ENCODE results near the gene INSM1. TPM values are rescaled to one million over a fixed set of nuclear protein-coding genes. Genes with fewer than 3 reads are reported as not detected.

The INSM1 gene
- polyA plus RNA-seq, 3 donors: not detected

DNA sequence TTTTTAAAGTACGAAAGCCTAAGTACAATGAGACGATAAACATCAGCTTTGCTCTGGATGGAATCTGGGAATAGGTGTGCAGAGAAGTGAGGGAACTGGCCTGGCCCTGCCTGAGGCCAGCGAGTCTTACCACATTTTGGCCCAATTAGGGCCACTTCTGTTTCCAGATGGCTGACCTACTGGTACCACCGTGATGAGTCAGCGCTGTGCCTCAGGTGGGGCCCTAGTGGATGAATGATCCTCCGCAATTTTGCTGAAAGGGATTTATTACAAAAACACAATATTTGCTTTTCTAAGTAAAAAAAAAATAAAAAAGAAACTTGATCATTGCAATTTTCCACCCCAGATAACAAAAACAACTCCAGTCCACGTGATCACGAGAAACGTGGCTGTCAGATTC lies 22.5 kb downstream of the INSM1 start:
- Mint-ChIP-seq H3K27ac (peak overlapping the region in 2 of 7 donors; percentile 56 to 65), H3K4me1 (peaks cover 31% of the 10 kb centered on the region), H3K9me3 (no peaks in the 10 kb centered on the region), H3K27me3 (ENCODE audit: low read depth in 3 of 3) (peaks cover 2 to 6% (median 5%) of the 10 kb centered on the region in 3 donors), H3K36me3 (peaks cover 43 to 47% of the 10 kb centered on the region in 2 donors), H3K4me3 (no peak overlapping the region)
- Histone ChIP-seq H3K9me3 (replicated peaks in 1 of 2; ENCODE audit: control insufficient read depth in 1 of 2, insufficient read depth in 1 of 2, low read length in 2 of 2) (no peaks in the 10 kb centered on the region), H3K9ac (ENCODE audit: insufficient read depth, low read length, poor library complexity, severe bottlenecking) (no peak overlapping the region), H3K36me3 (replicated peaks in 1 of 2; ENCODE audit: control insufficient read depth in 1 of 2, insufficient read depth in 2 of 2, low read length in 2 of 2) (peaks cover 8 to 44% of the 10 kb centered on the region in 2 donors), H4K20me1 (ENCODE audit: insufficient read depth, low read length) (peaks cover 6% of the 10 kb centered on the region), H3K4me3 (replicated peaks in 1 of 3; ENCODE audit: low read depth in 2 of 3, low read length in 3 of 3) (no peak overlapping the region), H3K27ac (ENCODE audit: low read depth in 1 of 2, low read length in 2 of 2) (no peak overlapping the region), H3K27me3 (ENCODE audit: control insufficient read depth in 2 of 2, insufficient read depth in 2 of 2, low read length in 2 of 2) (peaks cover 0 to 1% of the 10 kb centered on the region in 2 donors), H3K4me1 (ENCODE audit: control insufficient read depth in 1 of 2, insufficient read depth in 2 of 2, low read length in 2 of 2) (peaks cover 29 to 31% of the 10 kb centered on the region in 2 donors), H2AFZ (ENCODE audit: insufficient read depth, low read depth, low read length, poor library complexity, severe bottlenecking) (no peak overlapping the region), H3K4me2 (replicated peaks; ENCODE audit: extremely low read depth, low read length, poor library complexity, severe bottlenecking) (no peak overlapping the region), H3K79me2 (ENCODE audit: insufficient read depth, low read length) (no peaks in the 10 kb centered on the region)
- intact Hi-C loops (cut with micrococcal nuclease): no loop called here
- TF ChIP-seq, protein P1, sequence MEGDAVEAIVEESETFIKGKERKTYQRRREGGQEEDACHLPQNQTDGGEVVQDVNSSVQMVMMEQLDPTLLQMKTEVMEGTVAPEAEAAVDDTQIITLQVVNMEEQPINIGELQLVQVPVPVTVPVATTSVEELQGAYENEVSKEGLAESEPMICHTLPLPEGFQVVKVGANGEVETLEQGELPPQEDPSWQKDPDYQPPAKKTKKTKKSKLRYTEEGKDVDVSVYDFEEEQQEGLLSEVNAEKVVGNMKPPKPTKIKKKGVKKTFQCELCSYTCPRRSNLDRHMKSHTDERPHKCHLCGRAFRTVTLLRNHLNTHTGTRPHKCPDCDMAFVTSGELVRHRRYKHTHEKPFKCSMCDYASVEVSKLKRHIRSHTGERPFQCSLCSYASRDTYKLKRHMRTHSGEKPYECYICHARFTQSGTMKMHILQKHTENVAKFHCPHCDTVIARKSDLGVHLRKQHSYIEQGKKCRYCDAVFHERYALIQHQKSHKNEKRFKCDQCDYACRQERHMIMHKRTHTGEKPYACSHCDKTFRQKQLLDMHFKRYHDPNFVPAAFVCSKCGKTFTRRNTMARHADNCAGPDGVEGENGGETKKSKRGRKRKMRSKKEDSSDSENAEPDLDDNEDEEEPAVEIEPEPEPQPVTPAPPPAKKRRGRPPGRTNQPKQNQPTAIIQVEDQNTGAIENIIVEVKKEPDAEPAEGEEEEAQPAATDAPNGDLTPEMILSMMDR (IDR thresholded peaks at IDR 0.05): no peak
- DNase-seq: no peak
- 95% methylated on average over 4 of the region's 9 CpGs for WGBS (ENCODE audit: insufficient coverage)

DNA sequence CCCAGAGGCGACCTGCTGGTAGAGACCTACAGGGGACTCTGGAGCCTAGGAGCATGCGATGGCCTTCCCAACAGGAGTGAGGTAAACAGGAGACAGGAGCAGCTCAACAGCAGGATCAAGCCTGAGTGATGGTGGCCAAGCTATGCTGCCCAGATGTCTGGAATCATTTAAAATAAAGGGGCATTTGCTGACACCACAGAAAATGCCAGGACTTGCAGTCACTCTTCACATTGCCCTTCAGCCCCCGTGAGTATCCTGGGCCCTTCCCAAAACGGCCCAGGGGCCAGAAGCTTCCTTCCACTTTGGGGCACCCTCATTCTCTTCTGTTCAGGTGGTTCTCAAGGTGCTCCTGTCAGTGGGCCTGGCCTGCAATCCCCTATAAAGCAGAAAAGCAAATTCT lies 23.2 kb downstream of the INSM1 start:
- 91% methylated on average over 4 of the region's 4 CpGs for WGBS (ENCODE audit: insufficient coverage)
- no peak overlapping the region for H3K4me3 Mint-ChIP-seq

More for the DNA sequence above, 23.2 kb downstream of the INSM1 start:
- peaks cover 49 to 54% of the 10 kb centered on the region in 2 donors for H3K36me3 Mint-ChIP-seq
- Histone ChIP-seq H3K4me1 (ENCODE audit: control insufficient read depth in 1 of 2, insufficient read depth in 2 of 2, low read length in 2 of 2) (peaks cover 29 to 31% of the 10 kb centered on the region in 2 donors), H3K9me3 (replicated peaks in 1 of 2; ENCODE audit: control insufficient read depth in 1 of 2, insufficient read depth in 1 of 2, low read length in 2 of 2) (no peaks in the 10 kb centered on the region), H3K9ac (ENCODE audit: insufficient read depth, low read length, poor library complexity, severe bottlenecking) (no peak overlapping the region), H3K27ac (ENCODE audit: low read depth in 1 of 2, low read length in 2 of 2) (no peak overlapping the region), H3K79me2 (ENCODE audit: insufficient read depth, low read length) (no peaks in the 10 kb centered on the region), H3K4me2 (replicated peaks; ENCODE audit: extremely low read depth, low read length, poor library complexity, severe bottlenecking) (no peak overlapping the region), H2AFZ (ENCODE audit: insufficient read depth, low read depth, low read length, poor library complexity, severe bottlenecking) (no peak overlapping the region), H3K4me3 (replicated peaks in 1 of 3; ENCODE audit: low read depth in 2 of 3, low read length in 3 of 3) (no peak overlapping the region), H4K20me1 (ENCODE audit: insufficient read depth, low read length) (peaks cover 6% of the 10 kb centered on the region), H3K36me3 (replicated peaks in 1 of 2; ENCODE audit: control insufficient read depth in 1 of 2, insufficient read depth in 2 of 2, low read length in 2 of 2) (peaks cover 9 to 52% of the 10 kb centered on the region in 2 donors), H3K27me3 (ENCODE audit: control insufficient read depth in 2 of 2, insufficient read depth in 2 of 2, low read length in 2 of 2) (no peaks in the 10 kb centered on the region)
- peaks cover 31% of the 10 kb centered on the region for H3K4me1 Mint-ChIP-seq
- no peak for DNase-seq
- H3K27me3 Mint-ChIP-seq (ENCODE audit: low read depth in 3 of 3): peaks cover 2 to 3% (median 3%) of the 10 kb centered on the region in 3 donors
- intact Hi-C loops (cut with micrococcal nuclease): no loop called here
- no peaks in the 10 kb centered on the region for H3K9me3 Mint-ChIP-seq
- H3K27ac Mint-ChIP-seq: peak overlapping the region in 1 of 7 donors; percentile 12
- TF ChIP-seq, protein P1 (IDR thresholded peaks at IDR 0.05): no peak
